Activated CD4-positive, CD25-positive, alpha-beta regulatory T cell (primary cell): Measurements from ENCODE around the gene DDX39A.
"Not testable (repeated sequence)": the region's sequence is repeated elsewhere in the genome, so short reads cannot be mapped to it uniquely, and the experiment has no call there.

Experiments used
- DNase-seq, 4 experiments: peaks; one replicate each; lab custom pipeline; 2025; lab: John Stamatoyannopoulos, UW

DDX39A gene

GRCh38 chr19:14419106-14419813 is at the start of gene DDX39A:
TSS of gene DDX39A (minus strand) at chr19:14419341. CDS start at chr19:14413220, 6,121 bp downstream.
- DNase-seq, result peak; percentile 86 to 94 (median 91)

DNA sequence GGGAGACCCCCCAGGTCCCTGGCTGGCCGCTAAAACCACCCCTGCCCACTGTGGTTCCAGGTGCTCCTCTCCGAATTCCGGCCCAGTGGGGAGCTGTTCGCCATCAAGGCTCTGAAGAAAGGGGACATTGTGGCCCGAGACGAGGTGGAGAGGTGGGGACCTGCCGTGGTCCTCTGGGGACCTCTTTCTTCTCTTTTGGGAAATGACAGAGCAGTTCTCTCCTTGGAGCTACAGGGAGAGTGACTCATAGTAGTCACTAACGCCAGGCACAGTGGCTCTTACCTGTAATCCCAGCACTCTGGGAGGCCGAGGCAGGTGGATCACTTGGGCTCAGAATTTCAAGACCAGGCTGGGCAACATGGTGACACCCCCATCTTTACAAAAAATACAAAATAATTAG is 48.7 kb upstream of the DDX39A start:
- DNase-seq, result no peak

- DNase-seq, result no peak
Measured at GRCh38 chr19:14467391-14467790, 48.2 kb upstream of the DDX39A start.

DNA sequence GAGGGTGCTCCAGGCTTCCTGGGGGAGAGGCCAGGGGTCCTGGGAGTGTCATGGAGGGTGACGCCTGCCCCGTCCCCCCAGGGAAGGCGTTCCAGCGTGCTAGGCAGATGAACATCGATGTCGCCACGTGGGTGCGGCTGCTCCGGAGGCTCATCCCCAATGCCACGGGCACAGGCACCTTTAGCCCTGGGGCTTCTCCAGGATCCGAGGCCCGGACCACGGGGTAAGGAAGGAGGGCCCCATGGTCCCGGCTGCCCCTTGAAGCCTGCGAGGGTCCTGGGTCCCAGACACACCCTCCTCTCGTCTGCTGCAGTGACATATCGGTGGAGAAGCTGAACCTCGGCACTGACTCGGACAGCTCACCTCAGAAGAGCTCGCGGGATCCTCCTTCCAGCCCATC is 44.6 kb upstream of the DDX39A start:
- no peak for DNase-seq

DNA sequence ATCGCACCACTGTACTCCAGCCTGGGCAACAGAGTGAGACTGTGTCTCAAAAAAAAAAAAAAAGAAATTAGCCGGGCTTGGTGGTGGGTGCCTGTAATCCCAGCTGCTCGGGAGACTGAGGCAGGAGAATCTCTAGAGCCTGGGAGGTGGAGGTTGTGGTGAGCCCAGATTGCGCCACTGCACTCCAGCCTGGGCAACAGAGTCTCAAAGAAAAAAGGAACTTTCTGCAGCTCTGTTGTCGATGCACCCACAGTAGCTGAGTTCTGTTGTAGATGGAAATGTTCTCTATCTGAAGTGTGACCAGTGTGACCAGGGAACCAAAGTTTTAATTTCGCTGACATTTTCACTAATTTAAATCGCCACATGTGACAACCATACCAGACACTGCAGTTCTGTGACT is 43.3 kb upstream of the DDX39A start:
- not testable (repeated sequence) for DNase-seq

DNA sequence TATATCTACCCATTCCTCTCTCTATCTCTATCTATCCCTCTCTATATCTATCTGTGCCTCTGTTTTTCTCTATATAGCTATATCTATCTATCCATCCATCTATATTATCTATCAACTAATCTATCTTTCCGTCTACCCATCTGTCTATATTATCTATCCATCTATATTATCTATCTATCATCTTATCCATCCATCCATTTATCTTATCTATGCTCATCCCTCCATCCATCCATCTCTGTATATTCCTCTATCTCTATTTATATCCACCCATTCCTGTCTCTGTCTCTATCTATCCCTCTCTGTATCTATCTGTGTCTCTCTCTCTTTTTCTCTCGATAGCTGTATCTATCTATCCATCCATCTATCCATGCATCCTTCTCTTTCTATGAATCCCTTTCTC is 41.8 kb upstream of the DDX39A start:
- DNase-seq, result no peak

GRCh38 chr19:14459703-14460102 is 40.6 kb upstream of the DDX39A start:
- no peak for DNase-seq

GRCh38 chr19:14452303-14452702 is 33.2 kb upstream of the DDX39A start:
- not testable (repeated sequence) for DNase-seq

- no peak for DNase-seq
Measured at GRCh38 chr19:14450876-14451275, 31.7 kb upstream of the DDX39A start.

- DNase-seq, result peak in 1 of 4 experiments; percentile 21
Measured at GRCh38 chr19:14450168-14450874, 31.2 kb upstream of the DDX39A start.

DNA sequence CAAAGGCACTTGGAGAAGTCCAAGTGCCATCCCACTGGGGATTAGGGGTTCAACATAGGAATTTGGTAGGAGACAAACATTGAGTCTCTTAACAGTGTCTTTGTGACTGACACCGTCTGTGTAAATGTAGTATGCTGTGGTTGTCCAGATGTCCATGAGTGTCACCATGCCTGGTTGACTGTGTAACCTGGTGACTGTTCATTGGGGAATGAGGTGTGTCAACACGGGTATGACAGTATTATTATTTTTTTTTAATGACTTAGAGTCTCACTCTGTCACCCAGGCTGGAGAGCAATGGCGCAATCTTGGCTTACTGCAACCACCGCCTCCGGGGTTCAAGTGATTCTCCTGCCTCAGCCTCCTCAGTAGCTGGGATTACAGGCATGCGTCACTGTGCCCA is 30.2 kb upstream of the DDX39A start:
- DNase-seq, result no peak

DNA sequence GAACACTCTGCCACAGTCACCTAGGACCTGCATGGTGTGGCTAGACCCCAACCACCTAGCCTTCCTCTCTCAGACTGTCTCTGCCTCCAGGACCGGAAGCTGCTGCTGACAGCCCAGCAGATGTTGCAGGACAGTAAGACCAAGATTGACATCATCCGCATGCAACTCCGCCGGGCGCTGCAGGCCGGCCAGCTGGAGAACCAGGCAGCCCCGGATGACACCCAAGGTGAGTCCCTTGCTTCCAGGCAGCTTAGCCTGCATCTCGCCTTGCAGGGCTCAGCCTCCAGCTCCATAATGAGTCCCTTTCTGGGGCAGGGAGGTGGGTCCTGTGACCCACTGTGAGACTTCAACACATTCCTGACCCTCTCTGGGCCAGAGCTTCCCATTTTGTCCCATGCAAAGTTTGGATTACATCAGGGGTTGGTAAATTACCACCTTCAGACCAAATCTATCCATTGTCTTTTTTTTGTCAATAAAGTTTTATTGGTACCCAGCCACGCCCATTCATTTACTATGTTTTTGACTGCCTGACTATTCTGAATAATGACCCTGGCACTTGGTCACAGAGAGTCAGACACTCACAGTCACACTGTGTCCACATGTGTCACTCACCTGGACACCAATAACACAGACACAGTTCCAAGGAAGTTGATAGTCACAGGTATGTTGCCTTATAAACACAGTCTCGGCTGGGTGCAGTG is 27.3 kb upstream of the DDX39A start:
- no peak for DNase-seq

GRCh38 chr19:14443632-14444216 is 24.6 kb upstream of the DDX39A start:
- no peak for DNase-seq

GRCh38 chr19:14442891-14443631 is 23.9 kb upstream of the DDX39A start:
- DNase-seq, result no peak

- no peak for DNase-seq
Measured at GRCh38 chr19:14441041-14441938, 22.1 kb upstream of the DDX39A start.

DNA sequence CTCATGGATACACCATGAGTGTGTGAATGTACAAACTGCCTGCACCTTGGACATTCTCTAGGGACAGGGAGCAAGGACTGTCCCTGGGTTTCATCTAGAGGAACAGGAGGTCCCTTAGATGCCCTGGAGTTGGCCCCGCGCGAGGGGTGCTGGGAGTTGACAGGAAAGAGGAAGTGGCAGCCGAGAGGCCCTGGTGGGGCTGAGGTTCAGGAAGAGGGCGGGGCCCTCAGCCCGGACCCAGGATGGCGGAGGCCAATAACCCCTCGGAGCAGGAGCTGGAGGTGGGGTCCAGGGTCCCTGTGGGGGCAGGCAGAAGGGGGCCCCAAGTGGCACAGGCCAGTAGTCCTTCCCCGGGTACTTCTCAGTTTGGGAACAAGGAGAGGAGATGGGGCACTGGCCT is 20.9 kb upstream of the DDX39A start:
- peak; percentile 54 to 78 (median 65) for DNase-seq

- DNase-seq, result no peak
Measured at GRCh38 chr19:14439014-14439413, 19.9 kb upstream of the DDX39A start.

GRCh38 chr19:14437578-14438140 is 18.5 kb upstream of the DDX39A start:
- DNase-seq, result no peak

DNA sequence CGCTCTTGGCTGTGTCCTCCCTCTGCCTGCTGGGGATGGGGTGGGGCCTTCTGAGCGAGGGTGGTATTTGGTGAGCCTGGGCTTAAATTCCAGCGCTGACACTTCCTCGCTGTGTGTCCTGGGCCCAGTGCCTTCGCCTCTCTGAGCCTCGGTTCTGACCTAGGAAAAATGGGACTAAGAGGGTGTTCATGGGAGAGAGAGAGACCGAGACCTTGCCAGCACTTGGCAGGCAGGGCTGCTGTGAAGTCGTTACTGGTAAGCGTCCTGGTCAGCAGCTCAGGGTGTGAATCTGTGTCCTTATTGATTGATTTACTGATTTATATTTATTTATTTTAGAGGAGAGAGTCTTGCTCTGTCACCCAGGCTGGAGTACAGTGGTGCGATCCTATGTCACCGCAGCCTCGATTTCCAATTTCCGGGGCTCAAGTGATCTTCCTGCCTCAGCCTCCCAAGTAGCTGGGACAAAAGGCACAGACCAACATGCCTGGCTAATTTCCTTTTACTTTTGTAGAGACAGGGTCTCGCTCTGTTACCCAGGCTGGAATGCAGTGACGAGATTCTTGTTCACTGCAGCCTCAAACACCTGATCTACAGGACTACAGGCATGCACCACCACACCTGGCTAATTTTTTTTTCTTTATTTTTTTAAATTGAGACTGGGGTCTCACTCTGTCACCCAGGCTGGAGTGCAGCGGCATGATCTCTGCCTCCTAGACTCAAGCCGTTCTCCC is 16.3 kb upstream of the DDX39A start:
- DNase-seq, result no peak
